Activated T-helper 1 cell treated with anti-CD3 and anti-CD28 coated beads, Interleukin-2, amount 50 U/mL, for 16 hours (primary cell): ENCODE data around the gene UCN.
"Not testable (repeated sequence)": the region's sequence is repeated elsewhere in the genome, so short reads cannot be mapped to it uniquely, and the experiment has no call there.

Source experiments
- DNase-seq, 2 donors: peaks; one replicate each; pipeline ENCODE4 v3.0.0-alpha.2; 2020; ENCODE audit warnings: low read depth in 1 of 2, low spot score in 1 of 2

Gene UCN

GRCh38 chr2:27315122-27315521 lies 6.9 kb upstream of the UCN start:
- DNase-seq = no peak

GRCh38 chr2:27314709-27315108 lies 6.5 kb upstream of the UCN start:
- DNase-seq = no peak

DNA sequence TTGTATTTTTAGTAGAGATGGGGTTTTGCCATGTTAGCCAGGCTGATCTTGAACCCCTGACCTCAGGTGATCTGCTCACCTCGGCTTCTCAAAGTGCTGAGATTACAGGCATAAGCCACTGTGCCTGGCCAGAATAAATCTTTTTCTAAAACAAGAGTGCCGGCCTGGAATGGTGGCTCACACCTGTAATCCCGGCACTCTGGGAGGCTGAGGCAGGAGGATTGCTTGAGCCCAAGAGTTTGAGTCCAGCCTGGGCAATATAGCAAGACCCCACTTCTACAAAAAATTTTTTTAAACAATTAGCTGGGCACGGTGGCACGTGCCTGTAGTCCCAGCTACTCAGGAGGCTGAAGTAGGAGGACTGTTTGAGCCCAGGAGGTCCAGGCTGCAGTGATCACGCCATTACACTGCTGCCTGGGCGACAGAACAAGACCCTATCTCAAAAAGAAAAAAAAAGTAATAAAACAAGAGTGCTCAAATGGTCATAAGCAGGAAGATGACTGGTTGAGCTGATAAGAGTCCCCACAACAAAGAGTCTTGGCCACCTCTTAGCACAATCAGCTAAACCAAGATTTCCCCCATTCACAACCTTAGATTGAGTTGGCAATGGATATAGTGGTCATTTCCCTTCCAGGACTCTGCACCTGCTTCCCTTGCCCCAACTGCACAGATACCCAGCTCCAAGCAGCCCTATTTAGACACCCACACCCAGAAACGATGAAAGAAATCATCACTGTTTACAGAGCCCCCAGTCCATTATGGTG lies 5.8 kb upstream of the UCN start:
- no peak for DNase-seq

- DNase-seq = no peak
Observed at GRCh38 chr2:27312152-27312551, 3.9 kb upstream of the UCN start.

GRCh38 chr2:27309651-27310050 lies 1.4 kb upstream of the UCN start:
- no peak for DNase-seq

DNA sequence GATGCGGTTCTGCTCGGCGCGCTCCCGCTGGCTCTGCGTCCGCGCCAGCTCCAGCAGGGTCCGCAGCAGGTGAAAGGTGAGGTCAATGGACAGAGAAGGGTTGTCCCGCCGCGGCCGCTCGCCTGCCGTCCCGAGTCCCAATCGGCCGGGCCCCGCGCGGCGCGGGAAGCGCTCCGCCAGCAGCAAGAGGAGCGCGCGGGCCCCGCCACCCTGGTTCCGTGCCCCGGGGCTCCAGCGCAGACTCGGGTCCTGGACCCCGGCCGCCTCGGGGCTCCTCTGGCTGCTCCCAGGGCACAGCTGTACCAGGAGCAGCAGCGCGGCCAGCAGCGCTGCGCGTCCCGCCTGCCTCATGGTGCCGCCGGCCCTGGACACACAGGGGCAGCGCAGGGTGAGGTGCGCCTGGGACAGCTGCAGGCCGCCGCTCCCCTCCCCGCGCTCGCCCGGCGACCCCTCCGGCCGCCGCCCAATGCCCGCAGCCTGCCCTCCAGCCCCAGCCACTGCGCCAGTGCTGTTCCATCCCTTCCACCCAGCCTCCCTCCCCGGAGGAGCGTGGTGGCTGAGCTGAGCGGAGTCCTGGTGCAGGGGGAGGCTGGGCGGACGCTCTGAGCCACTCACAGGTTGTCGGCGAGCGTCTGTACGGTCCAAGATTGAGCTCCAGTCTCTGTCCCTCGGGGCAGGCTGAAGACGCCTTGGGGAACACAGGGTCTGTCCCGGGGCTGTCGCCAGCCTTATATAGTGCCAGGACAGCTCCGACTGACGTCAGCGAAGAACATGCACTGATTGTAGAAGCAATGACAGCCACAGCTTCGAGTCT lies 493 bp downstream of the UCN start:
- DNase-seq = no peak

DNA sequence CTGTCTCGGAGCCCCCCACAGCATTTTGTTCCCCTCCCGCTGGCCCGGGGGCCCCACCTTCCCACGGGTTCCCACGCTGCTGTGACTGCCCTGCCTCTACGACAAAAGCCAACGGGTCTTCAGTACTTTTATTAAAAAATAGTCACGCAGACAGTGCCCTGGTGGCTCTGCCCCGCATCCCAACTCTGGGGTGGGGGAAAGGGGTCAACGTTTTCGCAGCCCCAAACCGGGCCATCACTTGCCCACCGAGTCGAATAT lies 1.0 kb downstream of the UCN start:
- DNase-seq = no peak

- no peak for DNase-seq
Observed at GRCh38 chr2:27306573-27307286, 1.5 kb downstream of the UCN start.

DNA sequence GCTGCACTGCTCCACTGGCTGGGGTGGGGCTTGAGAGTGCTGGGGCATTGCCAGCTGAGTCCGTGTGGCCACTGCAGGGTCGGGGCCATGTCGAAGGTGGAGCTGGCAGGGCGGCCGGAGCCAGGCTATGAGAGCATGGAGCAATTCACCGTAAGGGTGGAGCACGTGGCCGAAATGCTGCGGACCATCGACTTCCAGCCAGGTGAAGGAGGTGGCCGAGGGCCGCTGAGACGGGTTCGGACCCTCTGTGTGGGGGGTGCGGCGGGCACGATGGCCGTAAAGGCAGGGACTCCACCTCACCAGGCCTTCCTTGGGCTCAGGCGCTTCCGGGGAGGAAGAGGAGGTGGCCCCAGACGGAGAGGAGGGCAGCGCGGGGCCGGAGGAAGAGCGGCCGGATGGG lies 2.1 kb downstream of the UCN start:
- DNase-seq = no peak

DNA sequence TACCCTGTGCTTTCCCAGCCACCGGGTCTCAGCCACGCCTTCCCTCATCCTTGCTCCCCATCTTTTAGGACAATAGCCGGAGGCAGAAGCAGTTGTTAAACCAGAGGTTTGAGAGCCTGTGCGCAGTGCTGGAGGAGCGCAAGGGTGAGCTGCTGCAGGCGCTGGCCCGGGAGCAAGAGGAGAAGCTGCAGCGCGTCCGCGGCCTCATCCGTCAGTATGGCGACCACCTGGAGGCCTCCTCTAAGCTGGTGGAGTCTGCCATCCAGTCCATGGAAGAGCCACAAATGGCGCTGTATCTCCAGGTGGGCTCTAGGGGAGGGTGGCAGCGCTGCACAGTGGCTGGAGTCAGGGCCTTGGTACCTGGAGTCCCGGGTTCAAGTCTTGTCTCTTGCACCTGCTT lies 2.7 kb downstream of the UCN start:
- DNase-seq = no peak

- no peak for DNase-seq
Observed at GRCh38 chr2:27304488-27305240, 3.6 kb downstream of the UCN start.

GRCh38 chr2:27303093-27304025 lies 4.9 kb downstream of the UCN start:
- DNase-seq = no peak

GRCh38 chr2:27300606-27301005 lies 7.6 kb downstream of the UCN start:
- DNase-seq = not testable (repeated sequence)

DNA sequence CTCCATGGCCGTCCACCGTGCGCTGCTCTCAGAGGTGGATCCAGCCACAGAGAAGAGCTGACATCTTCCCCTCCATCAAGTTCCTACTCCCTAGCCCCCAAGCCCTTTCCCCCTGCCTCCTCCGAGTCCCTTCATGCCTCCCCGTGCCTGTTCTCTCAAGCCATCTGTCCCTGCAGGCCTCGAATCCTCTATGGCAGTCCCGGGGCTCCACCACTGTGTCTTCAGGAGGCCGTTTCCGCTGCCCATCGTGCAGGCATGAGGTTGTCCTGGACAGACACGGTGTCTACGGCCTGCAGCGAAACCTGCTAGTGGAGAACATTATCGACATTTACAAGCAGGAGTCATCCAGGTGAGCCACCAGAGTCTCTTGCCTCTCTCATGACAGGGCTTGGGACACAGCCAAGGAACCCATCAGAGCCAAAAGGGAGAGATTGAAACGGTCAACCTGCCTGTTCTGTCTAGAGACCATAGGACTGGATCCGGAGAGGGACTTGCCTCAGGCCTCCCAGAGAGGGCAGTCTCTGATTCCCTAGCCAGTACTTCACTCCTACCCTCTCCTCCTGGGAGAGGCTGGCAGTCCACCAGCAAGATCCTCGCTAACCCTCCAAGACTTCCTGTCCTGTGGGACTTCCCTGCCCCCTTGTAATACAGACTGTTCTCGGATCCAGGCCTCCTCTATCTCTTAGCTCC lies 9.7 kb downstream of the UCN start:
- DNase-seq = no peak

GRCh38 chr2:27297195-27297594 lies 11.1 kb downstream of the UCN start:
- no peak for DNase-seq

DNA sequence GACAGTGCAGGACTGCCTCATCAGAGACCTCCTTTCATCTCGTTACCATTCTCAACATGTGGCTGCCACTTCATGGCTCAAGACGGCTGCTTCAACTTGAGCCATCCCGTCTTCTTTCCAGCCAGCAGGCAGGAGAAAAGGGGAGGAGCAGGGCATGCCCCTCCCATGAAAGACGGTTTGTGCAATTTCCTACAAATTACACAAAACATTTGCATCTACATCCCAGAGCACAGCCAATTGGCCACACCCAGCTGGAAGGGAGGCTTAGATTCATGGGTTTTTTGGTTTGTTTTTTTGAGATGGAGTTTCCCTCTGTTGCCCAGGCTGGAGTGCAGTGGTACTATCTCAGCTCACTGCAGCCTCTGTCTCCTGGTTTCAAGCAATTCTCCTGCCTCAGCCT lies 11.8 kb downstream of the UCN start:
- DNase-seq = no peak

- no peak for DNase-seq
Observed at GRCh38 chr2:27294928-27295327, 13.3 kb downstream of the UCN start.

- DNase-seq = no peak
Observed at GRCh38 chr2:27291865-27292264, 16.4 kb downstream of the UCN start.

GRCh38 chr2:27290549-27290948 lies 17.7 kb downstream of the UCN start:
- no peak for DNase-seq

- no peak for DNase-seq
Observed at GRCh38 chr2:27288610-27289009, 19.6 kb downstream of the UCN start.
